Brain microvascular endothelial cell (primary cell): Measurements from ENCODE around the gene SHROOM3.
A peak's percentile ranks its signal among the peaks of the same experiment; 100 is the strongest.

Experiments
- DNase-seq: peaks from one replicate; pipeline ENCODE4 v3.0.0-alpha.2; 2020
- H3K27ac ChIP-seq: fragments of 250-450 bp; sonication (Bioruptor Pico); 2 replicates; pipeline ENCODE4 v1.5.1; 2020; ENCODE audit warnings: mild to moderate bottlenecking, moderate library complexity
- H3K27me3 ChIP-seq: fragments of 250-450 bp; sonication (Bioruptor Pico); replicated peaks from 2 replicates; pipeline ENCODE4 v1.5.1; 2020; ENCODE audit warnings: mild to moderate bottlenecking
- H3K36me3 ChIP-seq: fragments of 250-450 bp; sonication (Bioruptor Pico); replicated peaks from 2 replicates; pipeline ENCODE4 v1.5.1; 2020; ENCODE audit warnings: mild to moderate bottlenecking
- H3K4me3 ChIP-seq: 2 replicates; pipeline ENCODE4 v1.5.1; 2011; ENCODE audit warnings: low read depth, mild to moderate bottlenecking, control low read depth, low read length, moderate library complexity
- CTCF ChIP-seq: IDR thresholded peaks from 2 replicates; pipeline ENCODE4 v1.5.1; 2011; ENCODE audit warnings: low read depth, mild to moderate bottlenecking, moderate library complexity, low read length, control low read depth, inconsistent platforms; ENCODE audit errors: missing control alignments
- in situ Hi-C: cut with HindIII; loops from 2 replicates; pipeline ENCODE4 v1.10.0; 2017; ENCODE audit warnings: low sequenced_read_pairs, low pct_ligation_motif_present

SHROOM3 gene

GRCh38 chr4:76831711-76832373 lies 396.8 kb downstream of the SHROOM3 start:
- Histone ChIP-seq H3K27me3 (no peaks in the 10 kb centered on the region), H3K4me3 (no peak overlapping the region), H3K36me3 (no peaks in the 10 kb centered on the region), H3K27ac (peak overlapping the region; percentile 24)
- no peak for DNase-seq
- TF ChIP-seq CTCF: no peak
- in situ Hi-C loops: no loop called here
